ENCODE results near the gene IKZF2. TPM values are rescaled to one million over a fixed set of nuclear protein-coding genes. Genes with fewer than 3 reads are reported as not detected.

IKZF2 gene
- total and polyA plus RNA-seq, 4 donors: 0.35 to 4.7 (median 2.5) TPM

DNA sequence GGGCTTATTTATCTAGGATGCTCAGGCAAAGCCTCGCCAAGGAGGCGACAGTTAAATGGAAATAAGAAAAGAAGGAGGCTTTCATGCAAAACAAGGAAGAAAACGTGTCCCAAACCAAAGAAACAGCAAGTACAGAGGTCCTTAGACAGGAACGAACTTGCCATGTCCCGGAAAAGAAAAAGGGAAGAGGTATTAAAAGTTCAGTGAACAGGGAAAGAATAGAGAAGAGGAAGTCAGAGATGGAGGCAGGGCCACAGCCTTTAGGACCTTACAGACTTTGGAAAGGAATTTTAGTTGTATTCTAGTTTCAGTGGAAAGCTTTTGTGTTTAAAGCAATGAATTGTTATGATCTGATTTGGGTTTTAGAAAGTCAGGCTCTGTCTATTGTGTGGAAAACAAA lies 22.1 kb downstream of the IKZF2 start:
- no peak overlapping the region for H3K27ac ChIP-seq (ENCODE audit: low read depth in 1 of 2, low read length in 2 of 2)
- TF ChIP-seq RXRA (IDR thresholded peaks at IDR 0.05) (no peak), GABPA (IDR thresholded peaks at IDR 0.05 in 1 of 2, conservative IDR thresholded peaks at IDR 0.05 in 1 of 2) (no peak), RAD21 (IDR thresholded peaks at IDR 0.05) (no peak)
- TF ChIP-seq, protein P1, sequence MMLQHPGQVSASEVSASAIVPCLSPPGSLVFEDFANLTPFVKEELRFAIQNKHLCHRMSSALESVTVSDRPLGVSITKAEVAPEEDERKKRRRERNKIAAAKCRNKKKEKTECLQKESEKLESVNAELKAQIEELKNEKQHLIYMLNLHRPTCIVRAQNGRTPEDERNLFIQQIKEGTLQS (IDR thresholded peaks at IDR 0.05): no peak
- H3K9ac ChIP-seq (ENCODE audit: low read depth in 1 of 2, low read length in 2 of 2): no peak overlapping the region
- 83% methylated on average over 5 of the region's 5 CpGs for WGBS
- H3K9me3 ChIP-seq (ENCODE audit: control insufficient read depth in 4 of 4, low read length in 3 of 4): no peaks in the 10 kb centered on the region
- H3K36me3 ChIP-seq (ENCODE audit: control insufficient read depth in 4 of 4, insufficient read depth in 3 of 4, low read depth in 1 of 4, low read length in 3 of 4): no peaks in the 10 kb centered on the region
- no peaks in the 10 kb centered on the region for H3K27me3 ChIP-seq (ENCODE audit: control insufficient read depth in 4 of 4, insufficient read depth in 4 of 4, low read length in 3 of 4)
- no peak for DNase-seq (ENCODE audit: low spot score)
- no peaks in the 10 kb centered on the region for H3K4me1 ChIP-seq (ENCODE audit: control insufficient read depth in 4 of 4, insufficient read depth in 4 of 4, low read length in 3 of 4)
- H3K4me3 ChIP-seq (ENCODE audit: low read depth in 1 of 3, low read length in 3 of 3): no peak overlapping the region

DNA sequence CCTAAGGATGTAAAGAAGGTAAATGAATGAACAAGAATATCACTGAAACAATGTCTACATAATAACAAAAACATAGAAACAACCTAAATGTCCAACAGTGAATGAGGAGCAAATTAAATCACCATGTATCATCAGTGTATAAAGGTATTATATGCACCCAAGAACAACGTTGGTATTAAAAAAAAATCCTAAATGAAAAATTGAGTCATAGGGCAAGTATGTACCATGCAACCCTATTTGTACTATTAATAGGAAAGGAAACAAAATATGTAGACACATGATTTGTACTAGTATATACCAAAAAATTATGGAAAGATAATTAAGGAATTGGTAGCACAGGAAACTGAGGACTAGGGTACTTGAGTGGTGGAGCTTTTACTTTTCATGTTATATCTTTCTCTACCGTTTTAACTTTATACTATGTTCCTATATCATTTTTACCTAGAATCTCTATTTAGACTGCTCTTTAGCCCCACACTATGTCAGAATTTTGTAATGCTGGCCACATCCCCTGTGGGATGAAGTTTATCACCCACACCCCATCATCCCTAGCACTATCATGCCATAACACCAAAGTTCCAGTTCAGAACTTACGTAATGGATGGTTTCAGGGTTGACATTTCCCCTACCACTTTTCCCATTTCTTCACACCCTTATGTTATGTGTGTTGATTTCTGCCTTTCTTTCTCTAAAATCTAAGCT lies 25.6 kb downstream of the IKZF2 start:
- WGBS: 85% methylated on average over 3 of the region's 3 CpGs
- DNase-seq (ENCODE audit: low spot score): no peak

More for the DNA sequence above, 25.6 kb downstream of the IKZF2 start:
- H3K4me3 ChIP-seq (ENCODE audit: low read depth in 1 of 3, low read length in 3 of 3): no peak overlapping the region
- H3K36me3 ChIP-seq (ENCODE audit: control insufficient read depth in 4 of 4, insufficient read depth in 3 of 4, low read depth in 1 of 4, low read length in 3 of 4): no peaks in the 10 kb centered on the region
- no peak overlapping the region for H3K9ac ChIP-seq (ENCODE audit: low read depth in 1 of 2, low read length in 2 of 2)
- H3K9me3 ChIP-seq (ENCODE audit: control insufficient read depth in 4 of 4, low read length in 3 of 4): no peaks in the 10 kb centered on the region
- no peaks in the 10 kb centered on the region for H3K4me1 ChIP-seq (ENCODE audit: control insufficient read depth in 4 of 4, insufficient read depth in 4 of 4, low read length in 3 of 4)
- H3K27ac ChIP-seq (ENCODE audit: low read depth in 1 of 2, low read length in 2 of 2): no peak overlapping the region
- no peaks in the 10 kb centered on the region for H3K27me3 ChIP-seq (ENCODE audit: control insufficient read depth in 4 of 4, insufficient read depth in 4 of 4, low read length in 3 of 4)
- TF ChIP-seq, protein P1 (IDR thresholded peaks at IDR 0.05): no peak
- TF ChIP-seq, protein P2, sequence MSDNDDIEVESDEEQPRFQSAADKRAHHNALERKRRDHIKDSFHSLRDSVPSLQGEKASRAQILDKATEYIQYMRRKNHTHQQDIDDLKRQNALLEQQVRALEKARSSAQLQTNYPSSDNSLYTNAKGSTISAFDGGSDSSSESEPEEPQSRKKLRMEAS (IDR thresholded peaks at IDR 0.05): no peak
- TF ChIP-seq EGR1 (IDR thresholded peaks at IDR 0.05; ENCODE audit: low read depth in 2 of 2): no peak
- TF ChIP-seq FOXA2 (IDR thresholded peaks at IDR 0.05): no peak
- no peak for TF ChIP-seq YY1 (IDR thresholded peaks at IDR 0.05)
- TF ChIP-seq TAF1 (conservative IDR thresholded peaks at IDR 0.05): no peak
- TF ChIP-seq NR2F2 (IDR thresholded peaks at IDR 0.05): no peak
- no peak for TF ChIP-seq HNF4A (conservative IDR thresholded peaks at IDR 0.05)
- TF ChIP-seq GABPA (IDR thresholded peaks at IDR 0.05 in 1 of 2, conservative IDR thresholded peaks at IDR 0.05 in 1 of 2): no peak
- no peak for TF ChIP-seq REST (IDR thresholded peaks at IDR 0.05)
- no peak for TF ChIP-seq RAD21 (IDR thresholded peaks at IDR 0.05)
- no peak for TF ChIP-seq CTCF (IDR thresholded peaks at IDR 0.05; ENCODE audit: low read depth, low read length, missing input control)
- no peak for TF ChIP-seq FOXA1 (IDR thresholded peaks at IDR 0.05)
- TF ChIP-seq JUND (IDR thresholded peaks at IDR 0.05): no peak
- TF ChIP-seq ZBTB33 (IDR thresholded peaks at IDR 0.05): no peak
- no peak for TF ChIP-seq HNF4G (IDR thresholded peaks at IDR 0.05)
- TF ChIP-seq SP1 (IDR thresholded peaks at IDR 0.05): no peak
- no peak for TF ChIP-seq RXRA (IDR thresholded peaks at IDR 0.05)
